Stimulated activated CD8-positive, alpha-beta memory T cell treated with anti-CD3 and anti-CD28 coated beads, Interleukin-12 subunit alpha, Interleukin-12 subunit beta, amount 100 ng/mL, for 4 hours (primary cell): ENCODE data around the gene MGMT.

Experiments used
- DNase-seq: peaks from one replicate; pipeline ENCODE4 v3.0.0-alpha.2; 2020; ENCODE audit warnings: low read depth

MGMT gene

GRCh38 chr10:129593953-129594352 is 126.9 kb downstream of the MGMT start:
- no peak for DNase-seq

- no peak for DNase-seq
Observed at GRCh38 chr10:129594811-129595210, 127.8 kb downstream of the MGMT start.

- DNase-seq, result no peak
Observed at GRCh38 chr10:129598413-129598812, 131.4 kb downstream of the MGMT start.

- DNase-seq, result no peak
Observed at GRCh38 chr10:129599160-129599559, 132.1 kb downstream of the MGMT start.

GRCh38 chr10:129601737-129602136 is 134.7 kb downstream of the MGMT start:
- no peak for DNase-seq

GRCh38 chr10:129602938-129603535 is 136.0 kb downstream of the MGMT start:
- no peak for DNase-seq

GRCh38 chr10:129604333-129605032 is 137.4 kb downstream of the MGMT start:
- DNase-seq, result no peak

GRCh38 chr10:129605266-129605985 is 138.4 kb downstream of the MGMT start:
- DNase-seq, result no peak

GRCh38 chr10:129605986-129606518 is 139.0 kb downstream of the MGMT start:
- no peak for DNase-seq

GRCh38 chr10:129607607-129608109 is 140.6 kb downstream of the MGMT start:
- no peak for DNase-seq

GRCh38 chr10:129608653-129609052 is 141.6 kb downstream of the MGMT start:
- DNase-seq, result no peak

- DNase-seq, result no peak
Observed at GRCh38 chr10:129609551-129609950, 142.5 kb downstream of the MGMT start.

GRCh38 chr10:129612481-129613109 is 145.6 kb downstream of the MGMT start:
- DNase-seq, result no peak

- no peak for DNase-seq
Observed at GRCh38 chr10:129613377-129613980, 146.4 kb downstream of the MGMT start.

GRCh38 chr10:129614341-129614740 is 147.3 kb downstream of the MGMT start:
- no peak for DNase-seq

- no peak for DNase-seq
Observed at GRCh38 chr10:129615381-129615780, 148.3 kb downstream of the MGMT start.

- no peak for DNase-seq
Observed at GRCh38 chr10:129615921-129616525, 149.0 kb downstream of the MGMT start.

- no peak for DNase-seq
Observed at GRCh38 chr10:129617768-129618167, 150.7 kb downstream of the MGMT start.

- DNase-seq, result no peak
Observed at GRCh38 chr10:129621062-129621461, 154.0 kb downstream of the MGMT start.

- DNase-seq, result no peak
Observed at GRCh38 chr10:129621693-129622092, 154.7 kb downstream of the MGMT start.

- no peak for DNase-seq
Observed at GRCh38 chr10:129622291-129622690, 155.2 kb downstream of the MGMT start.
